Common myeloid progenitor, CD34-positive (primary cell): ENCODE data around the gene PRAMEF5.
"Not testable (repeated sequence)": the region's sequence is repeated elsewhere in the genome, so short reads cannot be mapped to it uniquely, and the experiment has no call there.

Source experiments
- CTCF ChIA-PET: fragments of 350-600 bp; sonication (Branson Sonifier 250); formaldehyde crosslinking; loops from one replicate; lab custom pipeline; 2021; ENCODE audit warnings: antibody characterized with exemption; lab: Charles Lee
- POLR2A ChIA-PET: fragments of 350-600 bp; sonication (Branson Sonifier 250); formaldehyde crosslinking; loops from one replicate; lab custom pipeline; 2021; ENCODE audit warnings: antibody characterized with exemption; lab: Charles Lee
- DNase-seq, 3 donors: peaks; one replicate each; pipeline versions ENCODE4 v3.0.0 to v3.0.0-alpha.2; 2013
- H3K27ac ChIP-seq, 2 experiments: 1 replicate in 1 of 2; 2 replicates in 1 of 2; pipeline ENCODE4 v1.7.0; 2013; ENCODE audit warnings: inconsistent platforms in 2 of 2, low read length in 2 of 2, mild to moderate bottlenecking in 2 of 2, low read depth in 1 of 2, moderate library complexity in 1 of 2; ENCODE audit not compliant: severe bottlenecking in 2 of 2, insufficient read depth in 1 of 2, poor library complexity in 1 of 2
- H3K27me3 ChIP-seq, 5 experiments: replicated peaks in 2 of 5; 1 replicate in 3 of 5; 2 replicates in 2 of 5; pipeline versions ENCODE4 v1.6.1 to v1.7.0; 2013; ENCODE audit warnings: low read length in 4 of 5, mild to moderate bottlenecking in 2 of 5, moderate library complexity in 2 of 5, inconsistent platforms in 1 of 5; ENCODE audit not compliant: insufficient read depth in 5 of 5, control insufficient read depth in 4 of 5
- H3K36me3 ChIP-seq, 4 experiments: 1 replicate in 2 of 4; 2 replicates in 2 of 4; pipeline versions ENCODE4 v1.6.1 to v1.7.0; 2013; ENCODE audit warnings: low read length in 3 of 4, control low read depth in 1 of 4, mild to moderate bottlenecking in 1 of 4; ENCODE audit not compliant: control insufficient read depth in 4 of 4, insufficient read depth in 4 of 4
- H3K4me1 ChIP-seq, 4 experiments: 1 replicate in 3 of 4; 2 replicates in 1 of 4; pipeline versions ENCODE4 v1.6.1 to v1.7.1; 2013; ENCODE audit warnings: low read length in 3 of 4, mild to moderate bottlenecking in 3 of 4, control low read depth in 1 of 4, inconsistent platforms in 1 of 4, moderate library complexity in 1 of 4; ENCODE audit not compliant: control insufficient read depth in 4 of 4, insufficient read depth in 4 of 4; ENCODE audit errors: control extremely low read depth in 1 of 4
- H3K4me3 ChIP-seq, 7 experiments: 1 replicate in 4 of 7; 2 replicates in 3 of 7; pipeline versions ENCODE4 v1.5.1 to v1.7.0; 2013; ENCODE audit warnings: mild to moderate bottlenecking in 7 of 7, low read length in 6 of 7, moderate library complexity in 6 of 7, inconsistent platforms in 2 of 7, low read depth in 2 of 7, control low read depth in 1 of 7; ENCODE audit not compliant: insufficient read depth in 4 of 7, control insufficient read depth in 1 of 7; ENCODE audit errors: extremely low read depth in 1 of 7
- H3K9me3 ChIP-seq, 5 experiments: 1 replicate in 4 of 5; 2 replicates in 1 of 5; pipeline versions ENCODE4 v1.6.1 to v1.7.1; 2013; ENCODE audit warnings: low read length in 4 of 5, mild to moderate bottlenecking in 2 of 5, inconsistent platforms in 1 of 5, low read depth in 1 of 5, moderate library complexity in 1 of 5; ENCODE audit not compliant: control insufficient read depth in 4 of 5, insufficient read depth in 2 of 5; ENCODE audit errors: control extremely low read depth in 1 of 5
- WGBS: methylation state at CpG from one replicate; pipeline ENCODE4 v1.1.5; 2013; ENCODE audit not compliant: insufficient coverage; 5-methylcytosine and 5-hydroxymethylcytosine counted together

Gene PRAMEF5

GRCh38 chr1:13303239-13303638, 49.2 kb downstream of the PRAMEF5 start, which contains the start of gene PRAMEF33:
Gene PRAMEF33, plus strand, starts transcription at chr1:13303539. Its CDS starts 2,416 bp downstream, at chr1:13305955.
- H3K27ac ChIP-seq, H3K4me3 ChIP-seq, DNase-seq, H3K9me3 ChIP-seq, H3K27me3 ChIP-seq, CTCF ChIA-PET, H3K4me1 ChIP-seq, POLR2A ChIA-PET, H3K36me3 ChIP-seq: not testable (repeated sequence)
- no CpG with 5 or more reads among the region's 1 CpG for WGBS
